ENCODE data around the gene SUOX.

DNA sequence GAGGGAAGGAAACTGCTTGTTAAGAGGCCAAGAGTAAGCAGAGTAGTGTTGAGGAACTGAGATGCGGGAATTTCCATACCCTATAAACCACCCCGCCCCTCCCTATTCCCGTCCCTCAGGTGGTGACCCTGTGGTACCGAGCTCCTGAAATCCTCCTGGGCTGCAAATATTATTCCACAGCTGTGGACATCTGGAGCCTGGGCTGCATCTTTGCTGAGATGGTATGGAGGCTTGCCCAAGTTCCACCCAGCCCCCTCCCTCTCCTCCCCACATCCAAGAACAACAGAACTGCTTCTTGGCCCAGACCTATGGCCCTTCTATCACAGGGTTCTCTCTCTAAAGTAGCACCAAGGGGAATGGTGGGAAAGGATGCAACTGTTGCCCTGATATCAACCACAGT is 27.7 kb upstream of the SUOX start:
- no peak for TF ChIP-seq POLR2A (IDR thresholded peaks at IDR 0.05; ENCODE audit: extremely low read depth, insufficient read length)
- TF ChIP-seq, protein P1, sequence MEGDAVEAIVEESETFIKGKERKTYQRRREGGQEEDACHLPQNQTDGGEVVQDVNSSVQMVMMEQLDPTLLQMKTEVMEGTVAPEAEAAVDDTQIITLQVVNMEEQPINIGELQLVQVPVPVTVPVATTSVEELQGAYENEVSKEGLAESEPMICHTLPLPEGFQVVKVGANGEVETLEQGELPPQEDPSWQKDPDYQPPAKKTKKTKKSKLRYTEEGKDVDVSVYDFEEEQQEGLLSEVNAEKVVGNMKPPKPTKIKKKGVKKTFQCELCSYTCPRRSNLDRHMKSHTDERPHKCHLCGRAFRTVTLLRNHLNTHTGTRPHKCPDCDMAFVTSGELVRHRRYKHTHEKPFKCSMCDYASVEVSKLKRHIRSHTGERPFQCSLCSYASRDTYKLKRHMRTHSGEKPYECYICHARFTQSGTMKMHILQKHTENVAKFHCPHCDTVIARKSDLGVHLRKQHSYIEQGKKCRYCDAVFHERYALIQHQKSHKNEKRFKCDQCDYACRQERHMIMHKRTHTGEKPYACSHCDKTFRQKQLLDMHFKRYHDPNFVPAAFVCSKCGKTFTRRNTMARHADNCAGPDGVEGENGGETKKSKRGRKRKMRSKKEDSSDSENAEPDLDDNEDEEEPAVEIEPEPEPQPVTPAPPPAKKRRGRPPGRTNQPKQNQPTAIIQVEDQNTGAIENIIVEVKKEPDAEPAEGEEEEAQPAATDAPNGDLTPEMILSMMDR (IDR thresholded peaks at IDR 0.05; ENCODE audit: low read depth, low read length) = no peak
- no peak for TF ChIP-seq MYC (IDR thresholded peaks at IDR 0.05; ENCODE audit: low read depth, low read length)
